MM.1S (cell line): Measurements from ENCODE around the gene RGS8.

Experiments used
- DNase-seq: peaks from one replicate; pipeline ENCODE4 v3.0.0-alpha.2; 2015
- H2AFZ ChIP-seq: fragments of 300-600 bp; sonication (generic); 2 replicates; pipeline ENCODE4 v1.6.0; 2016; ENCODE audit warnings: antibody characterized with exemption, low read length
- H3F3A ChIP-seq: fragments of 300-600 bp; sonication (generic); 2 replicates; pipeline ENCODE4 v1.6.1; 2016; ENCODE audit warnings: mild to moderate bottlenecking, antibody characterized with exemption, low read length, moderate library complexity, mixed read lengths; ENCODE audit not compliant: insufficient read depth
- H3K27ac ChIP-seq: fragments of 300-600 bp; sonication (generic); 2 replicates; pipeline ENCODE4 v1.5.1; 2016; ENCODE audit warnings: mild to moderate bottlenecking, low read length
- H3K27me3 ChIP-seq: fragments of 300-600 bp; sonication (generic); replicated peaks from 2 replicates; pipeline ENCODE4 v1.6.0; 2016; ENCODE audit warnings: low read length; ENCODE audit not compliant: insufficient read depth
- H3K36me3 ChIP-seq: fragments of 300-600 bp; sonication (generic); replicated peaks from 2 replicates; pipeline ENCODE4 v1.6.1; 2016; ENCODE audit warnings: mild to moderate bottlenecking, low read length, mixed read lengths; ENCODE audit not compliant: insufficient read depth
- H3K4me1 ChIP-seq: fragments of 300-600 bp; sonication (generic); 2 replicates; pipeline ENCODE4 v1.6.1; 2016; ENCODE audit warnings: low read length, mixed read lengths
- H3K4me2 ChIP-seq: fragments of 300-600 bp; sonication (generic); 2 replicates; pipeline ENCODE4 v1.6.0; 2016; ENCODE audit warnings: low read depth, low read length
- H3K4me3 ChIP-seq: fragments of 300-600 bp; sonication (generic); 2 replicates; pipeline ENCODE4 v1.5.1; 2016; ENCODE audit warnings: low read length, mixed read lengths
- H3K79me2 ChIP-seq: fragments of 300-600 bp; sonication (generic); 2 replicates; pipeline ENCODE4 v1.6.1; 2016; ENCODE audit warnings: mixed run types, low read length, mixed read lengths
- H3K9ac ChIP-seq: fragments of 300-600 bp; sonication (generic); 2 replicates; pipeline ENCODE4 v1.6.1; 2016; ENCODE audit warnings: low read length, mixed read lengths
- H3K9me2 ChIP-seq: fragments of 300-600 bp; sonication (generic); replicated peaks from 2 replicates; pipeline ENCODE4 v1.6.1; 2016; ENCODE audit warnings: mild to moderate bottlenecking, low read length, mixed read lengths; ENCODE audit not compliant: insufficient read depth
- H3K9me3 ChIP-seq: fragments of 300-600 bp; sonication (generic); replicated peaks from 2 replicates; pipeline ENCODE4 v1.6.1; 2016; ENCODE audit warnings: mild to moderate bottlenecking, low read length, mixed read lengths; ENCODE audit not compliant: insufficient read depth
- H4K20me1 ChIP-seq: fragments of 300-600 bp; sonication (generic); 2 replicates; pipeline ENCODE4 v1.6.1; 2016; ENCODE audit warnings: mild to moderate bottlenecking, low read length, moderate library complexity, mixed read lengths; ENCODE audit not compliant: insufficient read depth
- CTCF ChIP-seq: fragments of 300-600 bp; sonication (generic); IDR thresholded peaks from 2 replicates; pipeline ENCODE4 v1.5.1; 2016; ENCODE audit warnings: antibody characterized with exemption, low read length, mixed read lengths
- EZH2 ChIP-seq: fragments of 300-600 bp; sonication (generic); optimal IDR thresholded peaks from 2 replicates; pipeline ENCODE3; 2017; ENCODE audit warnings: low read depth, mild to moderate bottlenecking, antibody characterized with exemption, low read length, mixed read lengths
- EZH2phosphoT487 ChIP-seq: fragments of 300-600 bp; sonication (generic); IDR thresholded peaks from 2 replicates; pipeline ENCODE4 v1.6.1; 2018; ENCODE audit warnings: antibody characterized with exemption, low read length

The RGS8 gene

GRCh38 chr1:182656842-182657397 is 27.5 kb downstream of the RGS8 start:
- Histone ChIP-seq H3K79me2 (no peaks in the 10 kb centered on the region), H2AFZ (no peak overlapping the region)

GRCh38 chr1:182653986-182654385 is 30.4 kb downstream of the RGS8 start:
- no peak overlapping the region for H3K27ac ChIP-seq
- no peaks in the 10 kb centered on the region for H3K4me1 ChIP-seq
- no peaks in the 10 kb centered on the region for H3K36me3 ChIP-seq
- no peak overlapping the region for H3K9ac ChIP-seq
- H2AFZ ChIP-seq: no peak overlapping the region
- H3K9me2 ChIP-seq: no peaks in the 10 kb centered on the region
- H3F3A ChIP-seq: no peaks in the 10 kb centered on the region
- no peak overlapping the region for H3K4me3 ChIP-seq
- no peaks in the 10 kb centered on the region for H3K9me3 ChIP-seq
- DNase-seq: no peak
- TF ChIP-seq EZH2: no peak
- no peak for TF ChIP-seq EZH2phosphoT487
- no peak for TF ChIP-seq CTCF
- no peak overlapping the region for H3K4me2 ChIP-seq
- no peaks in the 10 kb centered on the region for H3K27me3 ChIP-seq
- no peaks in the 10 kb centered on the region for H4K20me1 ChIP-seq
- H3K79me2 ChIP-seq: no peaks in the 10 kb centered on the region

More at GRCh38 chr1:182656842-182657397, 27.5 kb downstream of the RGS8 start:
- no peaks in the 10 kb centered on the region for H3K4me1 ChIP-seq
- TF ChIP-seq CTCF (no peak), EZH2phosphoT487 (no peak), EZH2 (no peak)
- H3K9me3 ChIP-seq: no peaks in the 10 kb centered on the region
- no peak overlapping the region for H3K27ac ChIP-seq
- no peaks in the 10 kb centered on the region for H3K27me3 ChIP-seq
- no peaks in the 10 kb centered on the region for H3F3A ChIP-seq
- no peaks in the 10 kb centered on the region for H4K20me1 ChIP-seq
- no peak for DNase-seq
- H3K4me3 ChIP-seq: no peak overlapping the region
- no peaks in the 10 kb centered on the region for H3K36me3 ChIP-seq
- H3K4me2 ChIP-seq: no peak overlapping the region
- no peak overlapping the region for H3K9ac ChIP-seq
- no peaks in the 10 kb centered on the region for H3K9me2 ChIP-seq

- H3K4me2 ChIP-seq: no peak overlapping the region
- no peak overlapping the region for H3K27ac ChIP-seq
- H3K9me2 ChIP-seq: no peaks in the 10 kb centered on the region
- H3K4me3 ChIP-seq: no peak overlapping the region
- no peaks in the 10 kb centered on the region for H3K9me3 ChIP-seq
- H3K9ac ChIP-seq: no peak overlapping the region
- no peaks in the 10 kb centered on the region for H3K36me3 ChIP-seq
- no peaks in the 10 kb centered on the region for H3F3A ChIP-seq
- no peaks in the 10 kb centered on the region for H3K4me1 ChIP-seq
- no peaks in the 10 kb centered on the region for H4K20me1 ChIP-seq
- no peak overlapping the region for H2AFZ ChIP-seq
- TF ChIP-seq EZH2phosphoT487: no peak
- DNase-seq: peak; percentile 3
- no peaks in the 10 kb centered on the region for H3K27me3 ChIP-seq
- H3K79me2 ChIP-seq: no peaks in the 10 kb centered on the region
Observed at GRCh38 chr1:182652933-182653332, 31.5 kb downstream of the RGS8 start.

- H3K9me2 ChIP-seq: no peaks in the 10 kb centered on the region
- no peaks in the 10 kb centered on the region for H3F3A ChIP-seq
- H3K9ac ChIP-seq: no peak overlapping the region
- H3K79me2 ChIP-seq: no peaks in the 10 kb centered on the region
- H3K4me1 ChIP-seq: no peaks in the 10 kb centered on the region
- no peak overlapping the region for H2AFZ ChIP-seq
- H4K20me1 ChIP-seq: no peaks in the 10 kb centered on the region
- H3K27ac ChIP-seq: no peak overlapping the region
- TF ChIP-seq EZH2phosphoT487 (no peak), EZH2 (no peak), CTCF (no peak)
- no peaks in the 10 kb centered on the region for H3K27me3 ChIP-seq
- no peaks in the 10 kb centered on the region for H3K9me3 ChIP-seq
- H3K4me2 ChIP-seq: no peak overlapping the region
- no peaks in the 10 kb centered on the region for H3K36me3 ChIP-seq
- no peak overlapping the region for H3K4me3 ChIP-seq
- DNase-seq: no peak
Observed at GRCh38 chr1:182651339-182651724, 33.1 kb downstream of the RGS8 start.
